ENCODE results near the gene KAZN.

DNA sequence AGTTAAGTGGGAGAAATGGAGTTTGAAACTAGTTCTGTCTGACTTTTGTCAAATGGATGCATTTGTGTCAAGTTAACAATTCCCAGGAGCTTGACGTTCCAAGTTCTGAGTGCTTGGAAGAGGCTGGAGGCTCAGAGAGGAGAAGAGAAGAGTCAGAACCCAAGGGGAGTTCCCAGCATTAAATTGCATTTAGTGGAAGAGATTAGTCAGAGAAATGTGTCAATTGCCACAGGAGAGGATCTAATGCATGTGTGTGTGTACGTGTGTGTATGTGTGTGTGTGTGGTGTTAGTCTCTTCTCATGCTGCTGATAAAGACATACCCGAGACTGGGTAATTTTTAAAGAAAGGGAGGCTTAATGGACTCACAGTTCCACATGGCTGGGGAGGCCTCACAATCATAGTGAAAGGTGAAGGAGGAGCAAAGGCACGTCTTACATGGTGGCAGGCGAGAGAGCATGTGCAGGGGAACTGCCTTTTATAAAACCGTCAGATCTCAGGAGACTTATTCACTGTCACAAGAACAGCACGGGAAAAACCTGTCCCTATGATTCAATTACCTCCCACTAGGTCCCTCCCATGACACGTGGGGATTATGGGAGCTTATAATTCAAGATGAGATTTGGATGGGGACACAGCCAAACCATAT is 453.5 kb downstream of the KAZN start:
- TF ChIP-seq POLR2A (IDR thresholded peaks at IDR 0.05): no peak
- no peak for TF ChIP-seq CTCF (IDR thresholded peaks at IDR 0.05)

Data from testis (tissue), 2 donors.